HT-29 (cell line): Measurements from ENCODE around the gene TMC8. TPM values are rescaled to one million over a fixed set of nuclear protein-coding genes. Genes with fewer than 3 reads are reported as not detected.

Source experiments
- DNase-seq: peaks from one replicate; pipeline ENCODE4 v3.0.0-alpha.2; 2015; ENCODE audit warnings: low spot score
- total RNA-seq: library from RNA; depleted of rRNA; stranded (reverse); fragments of >200 nt; shearing (Covaris generic); gene quantifications from 2 replicates; pipeline ENCODE4 v1.2.3, GENCODE V29; 2014

Gene TMC8
- total RNA-seq, 1 experiment from 2014 or later = 7.2 TPM

DNA sequence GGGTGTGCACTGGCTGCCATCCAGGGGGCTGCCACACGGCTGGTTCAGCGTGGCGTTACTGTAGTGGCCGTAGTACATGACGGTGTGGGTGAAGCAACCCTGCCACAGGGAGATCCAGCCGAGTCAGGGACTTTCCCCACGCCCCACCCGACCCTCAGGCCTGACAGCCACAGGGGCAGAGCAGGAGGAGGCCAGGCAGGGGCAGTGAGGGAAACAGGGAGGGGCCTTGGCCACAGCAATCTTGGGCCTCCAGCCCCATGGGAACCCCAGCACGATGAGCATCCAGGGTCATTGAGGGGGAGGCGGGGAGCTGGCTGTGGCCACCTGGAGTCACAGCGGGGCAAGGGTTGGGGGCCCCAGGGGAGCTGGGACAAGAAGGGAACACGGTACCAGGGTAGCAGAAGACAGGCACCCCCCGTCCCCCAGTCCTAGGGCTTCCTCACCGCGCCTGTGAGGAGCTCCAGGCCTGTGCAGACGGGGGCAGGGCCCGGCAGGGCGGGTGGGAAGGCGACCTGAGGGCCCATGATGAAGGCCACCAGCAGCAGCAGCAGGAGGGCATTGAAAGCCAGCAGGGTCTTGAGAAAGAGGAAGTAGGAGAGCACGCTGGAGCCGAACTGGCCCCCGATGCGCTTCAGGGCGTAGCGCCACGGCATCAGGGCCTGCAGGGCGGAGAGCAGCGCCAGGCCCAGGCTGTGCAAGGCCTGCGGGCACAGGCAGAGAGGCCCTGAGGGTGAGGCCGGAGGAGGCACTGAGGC is 6.3 kb upstream of the TMC8 start:
- no peak for DNase-seq

DNA sequence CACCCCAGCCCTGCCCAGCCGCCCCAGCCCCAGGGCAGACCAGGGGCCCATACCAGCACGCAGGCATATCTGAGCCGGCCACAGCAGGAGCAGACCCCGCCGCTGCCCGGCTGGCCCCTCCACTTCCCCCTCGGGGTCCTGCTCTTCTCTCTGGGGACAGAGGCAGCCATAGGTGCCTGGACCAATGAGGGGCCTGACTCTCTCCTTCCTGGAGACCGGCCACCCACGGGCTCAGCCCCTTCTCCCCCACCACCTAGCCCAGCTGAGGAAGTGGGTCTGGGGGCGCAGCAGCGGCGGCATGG is 5.8 kb upstream of the TMC8 start:
- no peak for DNase-seq

DNA sequence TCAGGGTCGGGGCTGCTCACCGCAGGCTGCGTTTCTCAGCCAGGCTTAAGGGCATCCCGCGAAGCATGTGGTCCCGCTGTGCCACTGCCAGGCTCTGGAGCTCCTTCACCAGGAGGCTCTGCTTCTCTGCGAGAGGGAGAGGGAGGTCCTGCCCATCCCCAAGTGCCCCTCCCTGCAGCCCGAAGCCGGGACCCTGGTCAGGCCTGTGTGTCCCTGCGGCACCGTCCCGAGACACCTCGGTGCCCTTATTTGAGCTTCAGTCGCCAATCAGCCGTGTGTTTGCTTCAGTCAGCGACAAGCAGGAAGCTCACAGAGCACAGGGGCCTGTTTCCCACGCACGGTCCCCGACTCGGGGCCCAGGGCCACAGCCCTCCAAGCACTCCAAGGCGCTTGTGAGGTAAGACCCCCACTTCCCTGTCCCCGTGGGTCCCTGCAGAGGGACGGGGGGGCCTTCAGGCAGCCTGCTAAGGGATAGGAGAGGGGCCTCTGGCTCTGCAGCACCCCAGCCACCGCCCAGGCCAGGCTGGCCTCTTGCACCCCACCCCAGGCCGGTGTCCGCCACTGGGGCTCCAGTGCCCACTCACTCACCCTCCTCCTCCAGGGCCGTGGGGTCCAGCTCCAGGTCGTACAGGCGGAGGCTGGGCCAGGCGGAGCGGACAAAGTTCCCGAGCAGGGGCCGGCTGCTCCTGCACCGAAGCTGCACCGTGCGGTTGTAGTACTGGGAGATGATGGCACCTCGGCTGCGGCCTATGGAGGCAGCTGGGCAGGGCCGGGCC is 5.2 kb upstream of the TMC8 start:
- DNase-seq = no peak

DNA sequence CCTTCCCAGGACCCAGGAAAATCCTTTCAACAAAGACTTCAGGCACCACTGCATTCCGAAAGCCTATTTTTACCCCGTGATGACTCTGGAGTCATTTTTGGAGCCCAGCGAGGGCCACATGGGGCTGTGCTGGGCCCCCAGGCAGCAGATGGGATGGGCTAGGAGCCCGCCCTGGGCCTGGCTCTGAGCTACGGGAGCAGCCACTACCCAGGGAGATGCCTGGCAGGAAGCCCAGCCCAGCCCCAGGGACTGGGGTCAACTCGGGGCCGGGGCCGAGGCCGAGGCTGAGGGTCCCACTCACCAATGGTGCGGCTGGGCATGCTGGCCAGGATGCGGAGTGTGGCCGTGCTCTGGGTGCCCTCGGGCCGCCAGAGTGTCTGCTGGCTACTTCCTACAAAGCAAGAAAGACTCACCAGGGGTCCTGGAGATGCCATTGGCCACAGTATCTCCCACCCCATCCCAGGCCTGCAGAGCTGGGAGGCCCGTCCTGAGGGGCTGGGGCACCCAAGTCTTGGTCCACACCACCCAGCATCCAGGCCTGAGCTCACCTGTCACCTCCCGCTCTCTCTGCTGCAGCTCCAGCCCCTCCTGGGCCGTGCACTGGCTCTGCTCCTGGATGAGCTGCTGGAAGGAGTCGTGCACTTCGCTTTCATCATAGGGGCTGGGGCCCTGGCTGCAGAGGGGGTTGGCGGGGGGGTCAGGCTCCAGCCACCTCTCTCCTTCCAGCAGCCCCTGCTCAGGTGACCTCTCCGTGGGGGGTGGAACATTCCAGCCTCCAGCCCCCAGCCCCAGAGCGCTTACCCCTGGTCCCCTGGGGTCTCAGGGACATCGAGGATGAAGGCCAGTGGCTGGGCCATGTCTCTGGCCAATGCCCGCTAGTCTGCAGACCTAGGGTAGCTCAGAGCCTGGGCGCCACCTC is 4.3 kb upstream of the TMC8 start:
- no peak for DNase-seq

DNA sequence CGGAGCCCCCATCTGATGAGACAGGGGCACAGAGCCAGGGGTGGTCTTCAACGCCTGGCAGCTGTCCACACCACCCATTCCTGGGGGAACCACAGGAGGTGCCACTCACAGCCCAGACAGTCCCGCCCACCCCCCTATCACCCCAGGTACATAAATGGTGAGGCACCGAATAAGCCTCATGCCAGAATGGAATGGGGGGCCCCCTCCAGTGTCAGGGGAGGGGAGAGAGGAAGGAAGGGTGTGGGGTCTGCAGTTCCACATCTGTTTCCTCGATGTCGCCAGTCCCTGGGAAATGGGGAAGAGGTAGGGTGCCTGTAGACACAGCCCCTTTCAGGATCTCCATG is 3.7 kb upstream of the TMC8 start:
- no peak for DNase-seq

DNA sequence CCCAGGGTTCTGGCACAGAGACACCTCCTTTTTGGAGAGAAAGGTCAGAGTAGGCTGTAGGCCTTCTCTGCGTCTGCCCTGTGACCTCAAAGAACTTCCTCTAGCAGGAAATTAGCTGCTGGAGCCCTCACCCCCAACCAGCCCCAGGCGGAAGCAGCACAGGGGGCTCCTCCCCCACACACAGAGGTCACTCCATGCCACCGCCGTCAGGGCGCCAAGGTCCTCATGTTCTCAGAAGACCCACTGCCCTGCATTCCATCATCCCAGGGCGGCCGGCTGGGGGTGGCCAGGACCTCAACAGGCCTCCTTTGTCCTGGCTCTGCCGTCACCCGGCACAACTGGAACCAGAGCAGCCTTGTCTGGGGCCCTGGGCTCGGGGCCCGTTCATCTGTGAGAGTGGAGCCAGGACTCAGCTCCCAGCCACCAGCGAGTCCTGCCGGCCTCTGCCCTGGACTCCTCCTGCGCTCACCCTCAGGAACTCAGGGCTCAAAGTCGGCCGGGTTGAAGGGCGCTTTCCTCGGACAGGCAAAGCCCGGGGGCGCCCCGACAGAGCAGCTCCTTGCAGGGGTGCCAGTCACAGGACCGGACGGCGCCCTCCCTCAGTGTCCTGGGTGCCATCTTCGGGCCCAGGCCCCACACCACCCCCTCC is 3.2 kb upstream of the TMC8 start:
- peak; percentile 54 for DNase-seq

DNA sequence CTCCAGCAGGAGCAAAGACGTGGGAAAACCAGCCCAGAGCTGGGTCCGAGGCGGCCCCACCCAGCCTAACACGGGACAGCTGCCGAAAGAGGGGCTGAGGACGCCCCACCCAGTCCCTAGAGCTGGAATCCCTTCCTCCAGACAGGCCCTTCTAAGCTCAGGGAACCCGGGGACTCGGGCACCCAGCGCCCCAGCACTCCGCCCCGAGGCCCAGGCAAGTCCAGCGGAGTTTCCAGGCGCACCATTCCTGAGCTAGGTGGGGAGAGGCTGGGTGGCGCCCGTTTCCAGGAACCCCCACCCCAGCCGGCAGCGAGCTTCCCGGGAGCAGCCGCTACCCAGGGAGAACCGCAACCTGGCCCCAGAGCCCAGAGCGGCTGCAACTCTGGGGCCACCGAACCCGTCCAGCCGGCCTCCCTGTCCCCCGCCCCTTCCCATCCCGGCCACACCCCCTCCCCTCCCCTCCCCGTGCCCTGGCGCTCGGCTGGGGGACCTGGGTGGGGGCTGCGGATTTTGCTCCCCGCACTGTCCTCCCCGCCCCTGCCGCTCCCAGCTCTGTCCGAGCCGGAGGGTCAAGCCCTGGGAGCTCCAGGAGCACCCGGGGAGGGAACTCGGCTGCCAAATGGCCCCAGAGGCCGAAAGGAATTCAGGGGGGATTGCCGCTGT is 2.6 kb upstream of the TMC8 start:
- peak; percentile 85 for DNase-seq

DNA sequence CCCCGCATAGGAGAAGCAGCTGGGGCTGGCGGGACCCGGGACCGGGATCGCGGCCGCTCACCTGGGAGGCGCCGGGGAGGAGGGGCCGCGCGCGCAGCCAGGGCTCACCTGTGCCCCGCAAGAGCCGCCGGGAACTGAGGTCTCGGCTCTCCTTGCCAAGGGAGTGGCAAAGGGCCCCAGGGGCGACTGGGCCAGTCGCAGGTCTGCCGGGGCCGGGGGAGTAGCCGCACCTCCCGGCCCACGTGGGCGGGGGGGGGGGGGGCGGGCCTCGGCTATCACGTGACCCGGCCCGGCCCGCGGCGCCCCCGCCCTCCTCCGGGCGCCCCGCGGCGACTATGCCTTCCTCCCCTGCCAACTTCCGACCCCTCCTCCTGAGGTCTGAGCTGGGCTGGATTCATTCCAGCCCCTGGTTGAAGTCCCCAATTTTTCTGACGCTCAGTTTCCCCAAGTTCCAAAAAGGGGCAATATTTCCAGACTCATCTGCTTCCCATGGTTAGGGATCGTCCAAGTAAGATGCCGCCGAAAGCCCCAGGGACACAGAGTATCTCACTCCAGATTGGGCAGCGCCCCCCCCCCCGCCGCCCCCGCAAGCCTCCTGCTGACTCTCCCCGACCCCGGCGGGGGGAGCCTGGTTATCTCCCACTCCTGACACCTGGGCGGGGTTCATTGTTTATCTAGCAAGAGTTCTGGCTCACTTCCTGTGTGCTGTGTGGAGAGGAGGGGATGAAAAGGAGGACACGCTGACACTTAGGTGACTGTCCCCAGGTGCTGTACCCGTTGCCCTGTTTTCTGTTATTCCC is 1.8 kb upstream of the TMC8 start, which contains the start of gene TMC6:
Gene TMC6 (minus strand): TSS at position 205 of the 800 bp plus-strand sequence. CDS start 1,923 bp downstream, outside the sequence.
- peak; percentile 90 for DNase-seq

DNA sequence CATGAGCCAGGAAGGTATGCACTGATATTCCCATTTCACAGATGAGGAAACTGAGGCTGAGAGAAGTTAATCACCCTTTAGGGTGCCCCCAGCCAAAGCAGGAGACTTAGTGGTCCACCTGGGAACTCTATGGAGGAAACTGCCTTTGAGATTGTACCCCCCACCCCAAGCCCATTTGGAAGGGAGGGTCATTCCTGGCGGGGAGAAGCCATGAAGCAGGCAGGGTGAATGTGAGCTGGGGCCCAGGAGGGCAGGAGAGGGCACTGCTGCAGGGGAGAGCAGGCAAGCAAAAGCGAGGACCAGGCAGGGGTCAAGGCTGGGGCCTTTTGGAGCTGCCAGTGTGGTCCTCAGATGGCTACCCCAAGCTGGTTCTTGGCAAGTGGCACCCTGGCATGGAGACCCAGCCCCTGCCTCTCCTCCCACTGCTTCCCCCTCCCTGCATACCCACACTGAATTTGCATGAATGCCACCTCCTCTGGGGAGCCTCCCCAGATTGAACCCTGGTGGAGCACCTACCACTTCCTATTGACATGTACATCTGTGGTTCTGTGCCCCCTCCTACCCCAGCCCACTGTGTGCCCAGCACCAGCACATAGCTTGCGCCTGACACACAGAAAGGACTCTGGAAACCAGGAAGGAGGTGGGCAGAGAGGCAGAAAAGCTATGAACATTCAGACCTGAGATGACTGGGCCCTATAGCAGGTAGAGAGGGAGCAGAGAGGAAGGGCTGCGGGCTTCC is 1.1 kb upstream of the TMC8 start:
- DNase-seq = no peak

DNA sequence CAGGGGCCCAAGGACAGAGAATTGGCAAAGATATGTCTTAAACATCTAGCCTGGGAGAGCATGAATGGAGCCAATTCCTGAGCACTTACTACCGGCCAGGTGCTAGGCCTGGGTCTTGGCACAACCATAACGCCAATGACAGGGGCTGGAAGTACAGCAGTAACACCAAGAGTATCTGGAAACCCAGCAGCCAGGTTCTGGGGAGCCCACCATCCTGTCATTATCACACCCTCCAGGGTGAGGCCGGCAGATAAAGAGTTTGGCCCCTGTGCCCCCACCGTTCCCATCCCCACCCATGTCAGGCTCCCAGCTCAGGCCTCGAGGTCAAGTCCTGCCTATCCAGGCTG is 508 bp upstream of the TMC8 start:
- DNase-seq = no peak

DNA sequence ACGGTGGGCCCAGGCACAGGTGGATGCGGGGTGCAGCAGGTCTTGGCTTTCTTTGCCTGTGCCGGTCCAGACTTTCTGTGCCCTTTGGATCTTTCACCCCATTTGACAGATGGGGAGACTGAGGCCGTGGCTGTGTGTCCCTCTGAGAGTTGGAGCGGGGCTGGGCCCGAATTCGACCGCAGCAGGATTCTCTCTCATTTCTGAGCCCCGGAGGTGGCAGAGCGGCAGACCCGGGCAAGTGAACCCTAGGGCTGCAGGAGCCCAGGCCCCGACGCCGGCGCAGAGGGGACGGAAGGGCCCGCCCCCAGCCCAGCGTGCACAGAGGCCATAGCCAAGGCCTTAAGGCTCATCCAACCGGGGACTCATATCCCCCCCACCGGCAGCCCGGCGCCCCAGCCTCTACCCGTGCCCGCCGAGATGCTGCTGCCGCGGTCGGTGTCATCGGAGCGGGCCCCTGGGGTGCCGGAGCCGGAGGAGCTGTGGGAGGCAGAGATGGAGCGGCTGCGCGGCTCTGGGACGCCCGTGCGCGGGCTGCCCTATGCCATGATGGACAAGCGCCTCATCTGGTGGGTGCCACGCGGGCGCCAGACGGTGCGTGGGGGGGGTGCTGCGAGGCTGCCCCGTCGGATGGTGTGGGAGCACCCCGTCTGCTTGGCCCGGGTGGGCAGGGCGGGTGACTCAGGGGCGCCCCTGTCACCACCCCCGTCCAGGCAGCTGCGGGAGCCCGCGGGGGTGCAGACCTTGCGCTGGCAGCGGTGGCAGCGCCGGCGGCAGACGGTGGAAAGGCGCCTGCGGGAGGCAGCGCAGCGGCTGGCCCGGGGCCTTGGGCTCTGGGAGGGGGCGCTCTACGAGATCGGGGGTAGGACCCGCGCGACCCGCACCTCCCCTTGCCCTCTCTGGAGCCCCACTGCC is 857 bp downstream of the TMC8 start:
- DNase-seq = no peak

DNA sequence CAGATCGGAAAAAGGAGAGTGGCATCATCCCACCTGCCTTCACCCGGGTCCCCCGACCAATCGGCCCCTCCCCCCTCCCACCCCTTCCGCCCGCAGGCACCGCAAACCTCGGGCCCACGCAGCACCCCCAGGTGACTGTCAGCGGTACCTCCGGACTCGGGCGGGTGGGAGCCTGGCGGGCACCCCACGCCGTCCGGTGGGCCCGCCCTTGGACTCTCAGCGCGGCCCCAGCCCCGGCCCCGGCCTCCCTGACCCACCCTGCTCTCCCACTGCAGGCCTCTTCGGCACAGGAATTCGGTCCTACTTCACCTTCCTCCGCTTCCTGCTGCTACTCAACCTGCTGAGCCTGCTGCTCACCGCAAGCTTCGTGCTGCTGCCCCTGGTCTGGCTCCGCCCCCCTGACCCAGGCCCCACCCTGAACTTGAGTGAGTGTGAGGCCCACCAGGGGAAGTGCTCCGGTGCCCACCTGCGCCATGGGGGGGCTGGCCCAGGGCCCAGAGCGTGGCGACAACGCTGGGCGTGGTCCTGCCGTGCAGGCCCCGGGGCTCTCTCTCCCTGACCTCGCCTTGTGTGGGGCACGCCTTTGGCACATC is 1.6 kb downstream of the TMC8 start:
- DNase-seq = peak; percentile 80

DNA sequence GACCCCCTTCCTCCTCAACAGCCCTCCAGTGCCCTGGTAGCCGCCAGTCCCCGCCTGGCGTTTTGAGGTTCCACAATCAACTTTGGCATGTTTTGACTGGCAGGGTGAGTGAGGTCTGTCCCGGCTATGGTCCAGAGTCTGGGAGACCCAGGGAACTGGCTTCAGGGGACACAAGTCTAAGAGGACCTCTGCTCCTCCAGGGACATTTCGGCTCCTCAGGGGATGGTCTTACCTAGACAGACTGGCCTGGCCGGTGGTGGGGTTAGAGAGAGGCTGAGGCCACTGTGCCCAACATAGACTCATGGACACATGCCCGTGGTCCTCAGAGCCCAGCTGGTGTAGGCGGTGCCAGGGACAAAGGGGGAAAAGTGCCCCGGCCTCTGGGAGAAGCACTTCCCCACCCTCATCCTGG is 2.2 kb downstream of the TMC8 start:
- DNase-seq = no peak

DNA sequence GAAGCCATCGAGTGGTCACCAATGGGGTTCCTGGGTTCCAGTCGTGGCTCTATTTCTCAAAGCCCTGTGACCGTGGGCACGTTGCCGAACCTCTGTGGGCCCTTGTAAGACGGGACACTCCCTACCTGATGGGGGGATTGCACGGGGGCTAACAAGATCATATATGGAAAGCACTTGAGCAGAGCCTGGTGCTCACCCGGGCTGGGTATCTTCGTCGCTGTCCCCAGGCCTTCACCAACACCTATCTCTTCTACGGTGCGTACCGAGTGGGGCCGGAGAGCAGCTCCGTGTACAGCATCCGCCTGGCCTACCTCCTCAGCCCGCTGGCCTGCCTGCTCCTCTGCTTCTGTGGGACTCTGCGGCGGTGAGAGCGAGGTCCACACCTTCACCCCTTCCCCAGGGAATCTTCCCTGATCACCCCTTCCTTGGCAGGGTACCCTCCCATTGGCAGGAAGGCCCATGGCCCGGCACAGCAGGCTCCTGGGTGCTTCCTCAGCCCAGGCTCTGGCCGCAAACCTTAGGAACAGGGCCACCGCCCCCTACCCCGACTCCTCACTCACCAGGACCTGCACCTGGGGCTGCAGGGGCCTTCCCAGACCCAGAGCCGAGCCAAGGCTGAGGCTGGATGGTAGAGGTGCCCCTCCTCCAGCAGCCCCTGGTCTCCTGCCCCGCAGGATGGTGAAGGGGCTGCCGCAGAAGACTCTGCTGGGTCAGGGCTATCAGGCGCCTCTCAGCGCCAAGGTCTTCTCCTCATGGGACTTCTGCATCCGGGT is 2.8 kb downstream of the TMC8 start:
- DNase-seq = no peak

DNA sequence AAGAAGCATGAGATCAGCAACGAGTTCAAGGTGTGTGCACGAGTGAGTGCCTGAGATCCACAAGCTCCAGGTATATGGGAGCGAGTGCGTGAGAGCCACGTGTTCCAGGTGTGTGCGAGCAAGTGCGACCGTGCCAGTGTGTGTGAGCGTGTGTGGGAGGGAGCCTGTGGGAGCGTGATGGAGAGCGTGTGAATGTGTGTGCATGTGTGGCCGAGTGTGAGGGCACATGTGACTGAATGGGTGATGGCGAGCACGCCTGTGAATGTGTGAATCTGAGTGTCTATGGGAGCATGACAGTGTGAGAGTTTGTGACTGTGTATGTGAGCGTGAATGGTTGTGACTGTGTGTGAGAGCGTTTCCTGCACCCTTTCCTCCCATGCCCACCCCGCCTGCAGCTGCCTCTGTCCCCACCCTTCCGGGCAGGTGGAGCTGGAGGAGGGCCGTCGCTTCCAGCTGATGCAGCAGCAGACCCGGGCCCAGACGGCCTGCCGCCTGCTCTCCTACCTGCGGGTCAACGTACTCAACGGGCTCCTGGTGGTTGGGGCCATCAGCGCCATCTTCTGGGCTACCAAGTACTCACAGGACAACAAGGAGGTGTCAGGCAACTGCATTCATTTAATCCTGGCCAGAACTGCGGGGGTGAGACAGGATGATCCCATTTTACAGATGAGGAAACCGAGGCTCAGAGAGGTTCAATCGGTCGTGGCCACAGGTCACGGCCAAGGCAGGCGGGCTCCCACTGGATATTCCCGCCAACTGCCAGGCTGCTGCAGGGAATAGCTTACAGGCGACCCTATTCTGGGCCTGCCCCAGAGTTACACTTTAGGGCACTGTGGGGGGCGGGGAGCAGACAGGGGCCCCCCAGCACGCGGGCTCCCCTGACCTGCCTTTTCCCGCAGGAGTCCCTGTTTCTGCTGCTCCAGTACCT is 3.7 kb downstream of the TMC8 start:
- DNase-seq = peak; percentile 76

DNA sequence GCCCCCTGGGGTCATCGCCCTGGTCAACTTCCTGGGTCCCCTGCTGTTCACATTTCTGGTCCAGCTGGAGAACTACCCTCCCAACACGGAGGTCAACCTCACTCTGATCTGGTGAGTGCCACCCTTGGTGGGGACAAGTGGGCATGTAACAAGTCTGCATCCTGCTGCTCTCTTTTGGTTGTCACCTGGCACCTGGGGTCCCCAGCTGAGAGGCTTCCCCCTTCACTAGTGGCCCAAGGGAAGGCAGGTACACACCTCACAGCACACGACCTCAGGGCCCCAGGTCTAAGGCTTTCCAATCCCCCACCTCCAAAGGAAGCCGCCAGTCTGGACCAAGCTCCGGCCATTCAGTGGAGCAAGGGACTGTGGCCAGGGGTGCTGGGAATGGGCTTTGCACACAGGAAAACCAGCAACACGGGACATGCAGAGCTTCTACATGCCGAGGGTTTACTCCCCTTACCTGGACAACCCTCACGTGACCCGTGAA is 4.4 kb downstream of the TMC8 start:
- no peak for DNase-seq
